HL-60/S4 treated with phorbol 12-myristate 13-acetate at 8.2 ng/mL for 4 days and 3 days (cell line): Measurements from ENCODE around the gene MPPED2.

ENCODE experiments used
- in situ Hi-C: fragments of 300-500 bp; cut with MboI; formaldehyde crosslinking; loops from 2 replicates; pipeline ENCODE4 v1.15.0; 2022; ENCODE audit warnings: low sequenced_read_pairs

Gene MPPED2

GRCh38 chr11:30368394-30368793 lies 217.8 kb downstream of the MPPED2 start:
- in situ Hi-C loops: no loop called here

- in situ Hi-C loops: no loop called here
These were observed 220.2 kb downstream of the MPPED2 start for GRCh38 chr11:30365793-30366517.

- in situ Hi-C loops: no loop called here
These were observed 221.2 kb downstream of the MPPED2 start for GRCh38 chr11:30364837-30365482.

GRCh38 chr11:30364139-30364836 lies 221.9 kb downstream of the MPPED2 start:
- in situ Hi-C loops: no loop called here

GRCh38 chr11:30360741-30361140 lies 225.4 kb downstream of the MPPED2 start:
- in situ Hi-C loops: no loop called here
